ENCODE data around the gene ADRA2A.

DNA sequence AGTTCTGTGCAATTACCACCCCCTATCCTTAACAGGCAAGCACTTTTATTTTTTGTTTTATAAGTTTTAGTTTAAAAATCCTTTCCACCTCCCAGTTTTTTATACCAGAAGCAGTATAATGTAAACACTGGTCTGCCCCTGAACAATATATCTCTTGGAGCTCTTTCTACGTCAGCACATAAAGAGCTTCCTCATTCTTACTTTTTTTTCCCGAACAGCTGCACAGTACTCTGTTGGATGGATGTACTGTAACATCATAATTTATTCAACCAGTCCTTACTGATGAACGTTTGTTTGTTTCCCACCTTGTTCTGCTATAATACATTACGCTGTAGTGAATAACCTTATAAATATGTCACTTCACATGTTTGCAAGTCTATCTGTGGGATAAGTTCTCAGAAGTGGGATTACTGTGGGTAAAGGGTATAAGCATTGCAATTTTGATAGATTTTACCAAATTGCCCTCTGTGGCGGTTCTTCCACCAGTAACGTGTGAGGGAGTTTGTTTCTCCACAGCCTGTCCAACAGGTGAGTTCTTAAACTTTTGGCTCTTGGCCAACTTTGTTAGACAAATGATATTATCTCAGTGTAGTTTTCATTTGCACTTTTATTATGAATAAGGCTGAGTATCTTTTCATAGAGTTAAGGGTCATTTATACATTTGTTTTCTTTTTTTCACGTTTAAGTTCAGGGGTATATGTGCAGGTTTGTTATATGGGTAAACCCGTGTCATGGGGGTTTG lies 32.8 kb downstream of the ADRA2A start:
- TF ChIP-seq TEAD4 (CRISPR knock-in tag; IDR thresholded peaks at IDR 0.05) (no peak), CBFB (CRISPR knock-in tag; IDR thresholded peaks at IDR 0.05; ENCODE audit: low read depth) (no peak), IRF2 (CRISPR knock-in tag; IDR thresholded peaks at IDR 0.05; ENCODE audit: borderline replicate concordance, low read depth) (no peak), JAZF1 (CRISPR knock-in tag; IDR thresholded peaks at IDR 0.05) (no peak), GABPB1 (CRISPR knock-in tag; IDR thresholded peaks at IDR 0.05) (no peak)
- TF ChIP-seq, protein P1, sequence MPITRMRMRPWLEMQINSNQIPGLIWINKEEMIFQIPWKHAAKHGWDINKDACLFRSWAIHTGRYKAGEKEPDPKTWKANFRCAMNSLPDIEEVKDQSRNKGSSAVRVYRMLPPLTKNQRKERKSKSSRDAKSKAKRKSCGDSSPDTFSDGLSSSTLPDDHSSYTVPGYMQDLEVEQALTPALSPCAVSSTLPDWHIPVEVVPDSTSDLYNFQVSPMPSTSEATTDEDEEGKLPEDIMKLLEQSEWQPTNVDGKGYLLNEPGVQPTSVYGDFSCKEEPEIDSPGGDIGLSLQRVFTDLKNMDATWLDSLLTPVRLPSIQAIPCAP (CRISPR knock-in tag; IDR thresholded peaks at IDR 0.05): no peak
- TF ChIP-seq, protein P2, sequence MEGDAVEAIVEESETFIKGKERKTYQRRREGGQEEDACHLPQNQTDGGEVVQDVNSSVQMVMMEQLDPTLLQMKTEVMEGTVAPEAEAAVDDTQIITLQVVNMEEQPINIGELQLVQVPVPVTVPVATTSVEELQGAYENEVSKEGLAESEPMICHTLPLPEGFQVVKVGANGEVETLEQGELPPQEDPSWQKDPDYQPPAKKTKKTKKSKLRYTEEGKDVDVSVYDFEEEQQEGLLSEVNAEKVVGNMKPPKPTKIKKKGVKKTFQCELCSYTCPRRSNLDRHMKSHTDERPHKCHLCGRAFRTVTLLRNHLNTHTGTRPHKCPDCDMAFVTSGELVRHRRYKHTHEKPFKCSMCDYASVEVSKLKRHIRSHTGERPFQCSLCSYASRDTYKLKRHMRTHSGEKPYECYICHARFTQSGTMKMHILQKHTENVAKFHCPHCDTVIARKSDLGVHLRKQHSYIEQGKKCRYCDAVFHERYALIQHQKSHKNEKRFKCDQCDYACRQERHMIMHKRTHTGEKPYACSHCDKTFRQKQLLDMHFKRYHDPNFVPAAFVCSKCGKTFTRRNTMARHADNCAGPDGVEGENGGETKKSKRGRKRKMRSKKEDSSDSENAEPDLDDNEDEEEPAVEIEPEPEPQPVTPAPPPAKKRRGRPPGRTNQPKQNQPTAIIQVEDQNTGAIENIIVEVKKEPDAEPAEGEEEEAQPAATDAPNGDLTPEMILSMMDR (IDR thresholded peaks at IDR 0.05): no peak
- TF ChIP-seq, protein P3, sequence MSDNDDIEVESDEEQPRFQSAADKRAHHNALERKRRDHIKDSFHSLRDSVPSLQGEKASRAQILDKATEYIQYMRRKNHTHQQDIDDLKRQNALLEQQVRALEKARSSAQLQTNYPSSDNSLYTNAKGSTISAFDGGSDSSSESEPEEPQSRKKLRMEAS (CRISPR knock-in tag; IDR thresholded peaks at IDR 0.05): no peak
- TF ChIP-seq, protein P4, sequence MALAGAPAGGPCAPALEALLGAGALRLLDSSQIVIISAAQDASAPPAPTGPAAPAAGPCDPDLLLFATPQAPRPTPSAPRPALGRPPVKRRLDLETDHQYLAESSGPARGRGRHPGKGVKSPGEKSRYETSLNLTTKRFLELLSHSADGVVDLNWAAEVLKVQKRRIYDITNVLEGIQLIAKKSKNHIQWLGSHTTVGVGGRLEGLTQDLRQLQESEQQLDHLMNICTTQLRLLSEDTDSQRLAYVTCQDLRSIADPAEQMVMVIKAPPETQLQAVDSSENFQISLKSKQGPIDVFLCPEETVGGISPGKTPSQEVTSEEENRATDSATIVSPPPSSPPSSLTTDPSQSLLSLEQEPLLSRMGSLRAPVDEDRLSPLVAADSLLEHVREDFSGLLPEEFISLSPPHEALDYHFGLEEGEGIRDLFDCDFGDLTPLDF (CRISPR knock-in tag; IDR thresholded peaks at IDR 0.05): no peak
- TF ChIP-seq, protein P5, sequence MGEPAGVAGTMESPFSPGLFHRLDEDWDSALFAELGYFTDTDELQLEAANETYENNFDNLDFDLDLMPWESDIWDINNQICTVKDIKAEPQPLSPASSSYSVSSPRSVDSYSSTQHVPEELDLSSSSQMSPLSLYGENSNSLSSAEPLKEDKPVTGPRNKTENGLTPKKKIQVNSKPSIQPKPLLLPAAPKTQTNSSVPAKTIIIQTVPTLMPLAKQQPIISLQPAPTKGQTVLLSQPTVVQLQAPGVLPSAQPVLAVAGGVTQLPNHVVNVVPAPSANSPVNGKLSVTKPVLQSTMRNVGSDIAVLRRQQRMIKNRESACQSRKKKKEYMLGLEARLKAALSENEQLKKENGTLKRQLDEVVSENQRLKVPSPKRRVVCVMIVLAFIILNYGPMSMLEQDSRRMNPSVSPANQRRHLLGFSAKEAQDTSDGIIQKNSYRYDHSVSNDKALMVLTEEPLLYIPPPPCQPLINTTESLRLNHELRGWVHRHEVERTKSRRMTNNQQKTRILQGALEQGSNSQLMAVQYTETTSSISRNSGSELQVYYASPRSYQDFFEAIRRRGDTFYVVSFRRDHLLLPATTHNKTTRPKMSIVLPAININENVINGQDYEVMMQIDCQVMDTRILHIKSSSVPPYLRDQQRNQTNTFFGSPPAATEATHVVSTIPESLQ (CRISPR knock-in tag; IDR thresholded peaks at IDR 0.05): no peak
- TF ChIP-seq, protein P6, sequence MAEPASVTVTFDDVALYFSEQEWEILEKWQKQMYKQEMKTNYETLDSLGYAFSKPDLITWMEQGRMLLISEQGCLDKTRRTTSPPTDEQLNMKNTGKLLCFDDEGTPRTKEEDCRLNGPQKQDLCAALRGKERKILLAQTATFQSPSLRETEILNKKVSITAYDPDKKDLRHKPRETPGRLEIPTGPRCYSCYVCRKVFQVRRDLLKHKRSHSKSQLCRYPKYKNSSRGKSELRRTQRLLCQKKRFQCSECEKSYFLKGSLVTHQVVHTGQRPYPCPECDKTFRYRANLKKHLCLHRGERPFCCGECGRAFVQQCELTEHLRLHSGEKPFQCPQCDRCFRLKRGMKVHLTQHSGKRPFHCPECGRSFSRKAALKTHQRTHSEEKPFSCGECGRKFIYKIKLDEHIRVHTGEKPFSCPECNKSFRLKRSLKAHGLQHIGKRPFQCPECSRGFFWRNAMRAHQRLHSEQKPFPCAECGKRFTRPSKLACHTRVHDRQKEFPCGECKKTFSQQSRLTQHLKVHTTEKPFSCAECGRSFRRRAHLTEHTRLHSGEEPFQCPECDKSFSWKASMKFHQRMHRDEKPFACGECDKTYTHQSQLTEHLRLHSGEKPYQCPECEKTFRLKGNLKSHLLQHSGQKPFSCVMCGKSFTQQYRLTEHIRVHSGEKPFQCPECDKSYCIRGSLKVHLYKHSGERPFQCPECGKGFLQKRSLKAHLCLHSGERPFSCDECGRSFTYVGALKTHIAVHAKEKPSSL (CRISPR knock-in tag; conservative IDR thresholded peaks at IDR 0.05): no peak
